GM18511 (cell line): ENCODE data around the gene CRB2.
A peak's percentile ranks its signal among the peaks of the same experiment; 100 is the strongest.

Source experiments
- ATAC-seq: cut with Tn5 transposase; IDR thresholded peaks from one replicate; pipeline ENCODE4 v1.9.1; 2021; ENCODE audit warnings: mild to moderate bottlenecking, moderate library complexity; ENCODE audit not compliant: unreplicated experiment

The CRB2 gene

GRCh38 chr9:123346826-123347225 lies 9.2 kb upstream of the CRB2 start:
- no peak for ATAC-seq

- ATAC-seq, result no peak
Measured at GRCh38 chr9:123347289-123348060, 8.5 kb upstream of the CRB2 start.

DNA sequence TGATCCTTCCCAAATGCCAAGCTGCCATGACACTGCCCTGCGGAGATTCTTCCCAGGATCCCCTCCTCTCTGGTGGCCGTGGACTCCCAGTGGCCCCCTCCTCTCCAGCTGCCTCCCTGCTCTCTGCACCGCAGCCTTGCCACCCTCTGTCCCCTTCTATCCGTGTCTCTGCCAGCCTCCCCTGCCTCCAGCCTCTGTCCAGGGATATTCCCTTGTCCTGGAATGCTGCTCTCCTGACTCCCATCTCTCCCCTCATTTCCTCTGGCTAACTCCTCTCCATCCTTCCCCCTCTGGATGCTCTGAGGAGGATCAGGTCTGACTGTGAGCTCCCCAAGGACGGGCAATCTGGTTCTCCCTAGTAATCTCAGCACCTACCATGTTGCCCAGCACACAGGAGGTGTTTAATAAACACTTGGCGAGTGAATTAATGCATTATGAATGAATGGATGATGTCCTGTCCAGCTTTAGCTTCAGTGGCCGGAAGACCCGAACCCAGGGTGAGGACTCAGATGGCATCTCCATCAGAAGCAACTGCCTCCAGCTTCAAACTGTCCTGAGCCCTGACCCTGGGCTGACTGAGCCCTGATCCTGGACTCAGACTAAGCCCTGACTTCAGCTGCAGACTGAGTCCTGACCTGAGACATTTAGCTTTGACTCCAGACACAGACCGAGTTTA lies 7.5 kb upstream of the CRB2 start:
- no peak for ATAC-seq

DNA sequence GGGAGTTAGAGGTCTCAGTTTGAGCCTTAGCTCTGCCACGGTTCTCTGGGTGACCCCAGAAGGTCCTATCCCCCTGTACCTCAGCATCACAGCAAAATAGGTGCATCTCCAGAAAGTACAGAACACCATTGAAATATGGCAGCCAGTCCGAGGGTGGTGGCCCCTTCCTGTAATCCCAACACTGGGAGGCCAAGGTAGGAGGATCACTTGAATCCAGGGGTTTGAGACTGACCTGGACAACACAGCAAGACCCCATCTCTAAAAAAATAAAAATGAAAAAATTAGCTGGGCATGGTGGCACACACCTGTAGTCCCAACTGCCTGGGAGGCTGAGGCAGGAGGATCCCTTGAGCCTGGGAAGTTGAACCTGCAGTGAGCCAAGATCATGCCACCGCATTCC lies 7.0 kb upstream of the CRB2 start:
- no peak for ATAC-seq

- peak; percentile 72 for ATAC-seq
Measured at GRCh38 chr9:123349691-123350480, 6.1 kb upstream of the CRB2 start.

DNA sequence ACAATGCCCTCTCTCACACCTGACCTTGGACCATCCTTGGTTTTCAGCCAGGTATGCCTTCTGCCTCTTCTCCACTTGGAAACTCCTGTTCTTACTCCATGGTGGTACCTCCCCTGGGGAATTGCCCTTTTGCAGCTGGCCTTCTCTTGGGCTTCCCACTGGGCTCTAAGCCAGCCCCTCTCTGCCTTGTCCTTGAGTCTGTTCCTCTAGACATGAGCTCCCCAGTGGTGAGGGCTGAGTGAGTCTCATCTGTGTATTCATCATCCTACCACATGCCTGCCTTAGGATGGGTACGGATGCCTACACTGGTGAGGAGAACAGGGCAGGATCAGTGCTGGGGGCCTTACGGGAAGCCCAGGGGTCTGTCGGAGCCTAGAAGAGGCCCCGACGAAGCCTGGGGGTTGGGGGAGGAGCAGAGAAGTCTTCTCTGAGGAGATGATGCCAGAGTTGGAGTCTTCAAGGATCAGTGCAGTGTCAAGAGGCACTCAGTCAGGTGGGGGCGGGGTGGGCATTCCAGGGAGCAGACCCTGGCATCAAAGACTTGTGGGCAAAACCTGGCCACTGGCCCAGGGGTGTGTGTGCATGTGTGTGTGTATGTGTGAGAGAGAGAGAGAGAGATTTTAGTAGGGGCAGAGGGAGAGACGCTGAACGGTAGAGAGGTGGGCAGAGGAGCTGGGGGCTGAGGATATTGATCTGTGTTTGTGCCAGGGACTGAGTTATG lies 5.2 kb upstream of the CRB2 start:
- no peak for ATAC-seq

GRCh38 chr9:123353041-123353440 lies 3.0 kb upstream of the CRB2 start:
- ATAC-seq, result no peak

GRCh38 chr9:123353984-123354591 lies 1.9 kb upstream of the CRB2 start:
- peak; percentile 73 for ATAC-seq

DNA sequence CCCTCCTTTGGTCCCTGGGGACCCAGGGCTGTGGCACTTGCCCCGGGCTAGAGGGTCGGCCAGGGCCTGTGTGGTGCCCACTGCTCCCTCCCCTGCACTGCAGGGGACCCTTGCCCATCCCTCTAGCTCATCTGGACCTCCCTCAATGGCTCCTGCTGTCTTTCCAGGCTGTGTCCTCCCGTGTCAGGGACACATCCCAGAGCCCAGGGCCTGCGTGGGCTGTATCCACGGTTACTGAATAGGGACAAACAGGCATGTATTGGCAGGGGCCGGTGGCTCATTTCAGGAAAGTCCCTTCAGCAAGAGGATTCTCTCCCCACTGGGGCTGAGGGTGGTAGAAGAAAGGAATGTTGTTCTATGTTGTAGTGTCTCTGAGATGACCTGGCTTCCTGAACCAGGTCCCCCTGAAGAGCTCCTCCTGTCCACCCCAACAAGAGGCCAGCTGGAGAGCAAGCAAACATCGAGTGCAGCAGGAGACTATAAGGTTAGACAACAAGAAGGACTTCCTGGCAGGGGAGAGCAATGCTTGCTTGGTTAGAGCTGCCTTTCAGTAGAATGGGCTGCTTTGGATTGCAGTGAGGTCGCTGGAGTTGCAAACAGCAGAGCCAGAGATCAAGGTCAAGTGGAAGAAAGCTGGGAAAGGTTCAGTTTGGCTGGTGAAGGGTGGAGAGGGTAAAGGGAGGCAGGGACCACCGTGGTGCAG lies 1.0 kb upstream of the CRB2 start:
- ATAC-seq, result no peak

GRCh38 chr9:123356851-123357742 lies 1.1 kb downstream of the CRB2 start:
- no peak for ATAC-seq

DNA sequence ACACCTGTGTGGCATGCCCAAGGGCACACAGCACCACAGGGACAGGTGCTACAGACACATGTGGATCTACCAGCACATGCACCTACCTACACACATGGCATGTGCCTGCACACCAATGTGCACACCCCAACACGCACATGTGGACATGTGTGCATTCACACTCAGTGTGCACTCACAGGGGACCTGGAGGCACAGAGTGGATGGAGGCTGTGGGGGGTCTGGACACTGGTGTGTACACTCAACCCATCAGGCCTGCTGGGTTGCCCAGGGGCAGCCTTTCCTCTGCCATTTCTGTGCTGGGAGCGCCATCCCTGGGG lies 1.7 kb downstream of the CRB2 start:
- ATAC-seq, result no peak

DNA sequence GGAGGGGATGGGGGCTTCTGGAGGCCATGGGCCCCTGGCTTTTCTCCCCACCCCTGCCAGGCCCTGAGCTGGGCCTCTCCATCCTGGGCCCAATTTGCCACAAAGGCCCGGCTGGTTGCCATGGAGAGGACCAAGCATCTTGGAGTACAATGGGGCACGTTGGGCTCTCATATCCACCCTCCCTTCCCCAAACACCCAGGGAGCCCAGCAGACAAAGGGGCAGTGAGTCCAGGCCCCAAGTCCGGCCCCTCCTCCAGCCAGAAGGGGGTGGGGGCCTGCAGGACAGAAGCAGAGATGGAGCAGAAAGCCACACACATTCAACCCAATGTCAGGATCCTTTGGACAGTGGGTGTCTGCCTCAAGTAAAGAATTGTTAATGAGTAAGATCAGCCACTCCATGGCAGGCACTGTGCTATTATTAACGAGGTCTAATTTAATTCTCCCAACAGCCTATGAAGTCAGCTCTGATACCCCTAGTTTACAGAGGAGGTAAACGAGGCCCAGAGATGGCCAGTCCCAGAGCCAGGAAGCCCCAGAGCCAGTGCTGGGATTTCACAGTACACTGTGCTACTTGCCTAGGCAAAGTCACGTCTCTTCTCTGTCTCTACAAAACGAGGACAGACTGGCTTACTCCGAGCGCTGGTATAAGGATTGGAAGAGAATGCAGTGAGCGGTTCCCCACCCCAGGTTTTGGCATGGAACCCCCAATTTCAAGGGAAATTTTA lies 2.3 kb downstream of the CRB2 start:
- no peak for ATAC-seq

GRCh38 chr9:123359106-123359505 lies 3.1 kb downstream of the CRB2 start:
- ATAC-seq, result no peak

GRCh38 chr9:123359546-123359945 lies 3.5 kb downstream of the CRB2 start:
- no peak for ATAC-seq

GRCh38 chr9:123360161-123361085 lies 4.4 kb downstream of the CRB2 start:
- ATAC-seq, result no peak

GRCh38 chr9:123361086-123361730 lies 5.2 kb downstream of the CRB2 start:
- ATAC-seq, result no peak
